ENCODE data around the gene CCNI2.

Gene CCNI2, protein sequence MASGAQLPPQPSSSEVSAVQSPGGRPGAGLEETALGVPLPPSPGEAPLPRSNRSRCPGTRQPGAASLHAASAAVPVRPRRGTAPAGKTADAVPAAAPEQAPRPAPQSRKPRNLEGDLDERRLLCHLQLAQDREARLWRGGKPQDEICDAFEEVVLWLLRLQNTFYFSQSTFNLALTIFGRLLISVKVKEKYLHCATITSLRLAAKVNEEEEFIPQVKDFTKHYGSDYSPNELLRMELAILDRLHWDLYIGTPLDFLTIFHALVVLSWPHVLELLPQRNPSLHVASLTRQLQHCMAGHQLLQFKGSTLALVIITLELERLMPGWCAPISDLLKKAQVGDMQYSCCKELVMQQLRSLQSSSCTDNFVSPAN

DNA sequence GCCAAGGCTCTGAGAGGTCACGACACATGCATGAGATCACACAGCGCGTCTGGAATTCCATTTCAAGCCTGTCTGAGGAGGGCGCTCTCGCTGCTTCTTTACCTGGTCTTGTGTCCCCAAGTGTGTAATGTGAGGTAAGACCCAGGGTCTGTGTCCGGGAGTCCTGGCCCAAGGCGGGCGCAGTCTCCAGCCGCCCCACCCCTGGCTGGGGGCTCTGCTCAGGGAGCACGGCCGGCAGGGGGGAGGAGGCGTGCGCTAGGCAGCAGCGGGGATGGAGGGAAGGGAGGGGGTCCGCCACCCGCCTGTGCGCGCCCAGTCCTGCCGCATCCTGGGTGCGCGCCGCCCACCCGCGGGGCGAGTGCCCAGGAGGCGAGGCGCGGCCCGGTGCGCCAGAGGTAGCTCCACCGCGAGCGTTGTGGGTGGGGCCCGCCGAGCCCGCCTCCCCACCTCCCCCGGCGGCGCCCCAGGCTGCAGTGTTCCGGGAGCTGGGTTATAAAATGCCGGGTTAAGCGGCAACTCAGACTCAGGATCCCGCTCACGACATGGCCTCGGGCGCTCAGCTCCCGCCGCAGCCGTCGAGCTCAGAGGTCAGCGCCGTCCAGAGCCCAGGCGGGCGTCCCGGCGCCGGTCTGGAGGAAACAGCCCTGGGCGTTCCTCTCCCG is at the start of gene CCNI2:
TSS of gene CCNI2 (plus strand) at position 473 of the 662 bp plus-strand sequence. CDS start at position 543, 70 bp downstream.
- H3K4me3 ChIP-seq (ENCODE audit: low read length): peak within 1 kb of the TSS; percentile 37
- DNase-seq (ENCODE audit: low read depth): peak; percentile 62
- TF ChIP-seq, protein P1, sequence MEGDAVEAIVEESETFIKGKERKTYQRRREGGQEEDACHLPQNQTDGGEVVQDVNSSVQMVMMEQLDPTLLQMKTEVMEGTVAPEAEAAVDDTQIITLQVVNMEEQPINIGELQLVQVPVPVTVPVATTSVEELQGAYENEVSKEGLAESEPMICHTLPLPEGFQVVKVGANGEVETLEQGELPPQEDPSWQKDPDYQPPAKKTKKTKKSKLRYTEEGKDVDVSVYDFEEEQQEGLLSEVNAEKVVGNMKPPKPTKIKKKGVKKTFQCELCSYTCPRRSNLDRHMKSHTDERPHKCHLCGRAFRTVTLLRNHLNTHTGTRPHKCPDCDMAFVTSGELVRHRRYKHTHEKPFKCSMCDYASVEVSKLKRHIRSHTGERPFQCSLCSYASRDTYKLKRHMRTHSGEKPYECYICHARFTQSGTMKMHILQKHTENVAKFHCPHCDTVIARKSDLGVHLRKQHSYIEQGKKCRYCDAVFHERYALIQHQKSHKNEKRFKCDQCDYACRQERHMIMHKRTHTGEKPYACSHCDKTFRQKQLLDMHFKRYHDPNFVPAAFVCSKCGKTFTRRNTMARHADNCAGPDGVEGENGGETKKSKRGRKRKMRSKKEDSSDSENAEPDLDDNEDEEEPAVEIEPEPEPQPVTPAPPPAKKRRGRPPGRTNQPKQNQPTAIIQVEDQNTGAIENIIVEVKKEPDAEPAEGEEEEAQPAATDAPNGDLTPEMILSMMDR (IDR thresholded peaks at IDR 0.05; ENCODE audit: insufficient read depth, low read depth, low read length, missing control alignments): peak; percentile 44

DNA sequence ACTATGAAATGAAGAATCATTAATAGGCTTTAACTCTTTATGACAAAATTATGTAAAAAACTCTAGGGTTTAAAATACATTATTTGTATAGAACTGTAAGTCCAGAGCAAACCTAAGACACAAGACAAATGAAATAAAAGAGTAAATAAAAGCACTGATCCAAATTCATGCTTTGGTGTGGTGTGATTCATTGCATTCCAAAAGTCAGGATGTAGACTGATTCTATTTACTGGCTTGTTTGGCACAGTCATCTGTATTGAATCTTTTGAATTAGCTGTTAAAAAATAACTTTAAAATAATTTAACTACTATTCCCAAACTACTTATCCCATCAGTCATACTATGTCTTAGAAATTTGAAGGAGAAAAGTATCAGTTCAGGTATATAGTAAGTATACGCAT is 42.4 kb upstream of the CCNI2 start:
- no peak overlapping the region for H3K4me3 ChIP-seq (ENCODE audit: low read length)
- TF ChIP-seq, protein P1 (IDR thresholded peaks at IDR 0.05; ENCODE audit: insufficient read depth, low read depth, low read length, missing control alignments): no peak
- DNase-seq (ENCODE audit: low read depth): peak; percentile 45

DNA sequence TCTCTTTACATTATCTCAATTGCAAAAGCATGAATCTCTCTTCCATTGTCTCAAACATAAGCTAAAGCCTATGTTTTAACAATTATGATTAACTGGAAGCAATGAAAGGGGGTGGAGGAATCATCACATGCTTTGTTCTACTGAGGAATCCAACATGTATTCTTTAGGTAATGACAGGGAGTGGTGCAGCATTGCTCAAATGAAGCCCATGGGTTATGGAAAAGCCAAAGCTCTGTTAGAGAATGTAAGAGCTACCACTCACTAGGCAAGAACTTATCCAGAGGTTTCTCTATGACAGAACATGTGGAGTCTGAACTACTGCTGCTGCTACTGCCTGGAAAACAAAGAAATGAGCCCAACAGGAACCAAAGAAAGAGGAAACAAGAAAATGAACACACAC is 38.6 kb upstream of the CCNI2 start:
- H3K4me3 ChIP-seq (ENCODE audit: low read length): no peak overlapping the region
- no peak for DNase-seq (ENCODE audit: low read depth)
- TF ChIP-seq, protein P1 (IDR thresholded peaks at IDR 0.05; ENCODE audit: insufficient read depth, low read depth, low read length, missing control alignments): no peak

DNA sequence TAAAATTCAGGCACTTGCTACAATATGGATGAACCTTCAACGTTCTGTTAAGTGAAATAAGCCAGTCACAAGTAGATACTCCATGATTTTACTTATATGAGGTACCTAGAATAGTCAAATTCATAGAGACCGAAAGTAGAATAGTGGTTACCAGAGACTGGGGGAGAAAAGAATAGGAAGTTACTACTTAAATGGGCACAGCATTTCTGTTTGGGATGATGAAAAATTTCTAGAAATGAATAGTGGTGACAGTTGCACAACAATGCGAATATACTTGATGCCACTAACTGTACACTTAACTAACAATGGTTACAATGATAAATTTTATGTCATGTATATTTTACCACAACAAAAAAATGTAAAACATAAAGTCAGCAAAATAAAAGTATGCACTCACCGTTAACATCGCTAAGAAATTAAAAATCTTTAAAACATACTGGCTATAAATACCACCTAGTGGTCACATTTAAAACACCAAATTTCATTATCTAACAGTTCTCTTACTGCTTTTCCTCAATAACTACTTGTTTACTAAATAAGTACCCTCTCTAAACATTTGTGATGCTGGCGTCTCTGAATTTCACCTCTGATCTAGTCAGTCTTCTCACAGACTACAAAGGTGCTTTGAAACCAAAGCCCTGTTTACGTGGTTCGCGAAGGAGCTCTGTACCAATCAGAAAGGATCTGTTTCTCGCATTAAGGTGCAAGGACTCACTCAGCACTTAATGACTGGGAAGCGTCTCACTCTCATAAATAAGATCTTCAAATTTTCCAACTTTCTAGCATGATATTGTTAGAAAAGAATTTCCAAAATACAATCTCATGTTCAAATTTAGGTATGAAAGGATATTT is 32.5 kb upstream of the CCNI2 start:
- TF ChIP-seq, protein P1 (IDR thresholded peaks at IDR 0.05; ENCODE audit: insufficient read depth, low read depth, low read length, missing control alignments): peak; percentile 29
- no peak overlapping the region for H3K4me3 ChIP-seq (ENCODE audit: low read length)
- DNase-seq (ENCODE audit: low read depth): peak; percentile 11

DNA sequence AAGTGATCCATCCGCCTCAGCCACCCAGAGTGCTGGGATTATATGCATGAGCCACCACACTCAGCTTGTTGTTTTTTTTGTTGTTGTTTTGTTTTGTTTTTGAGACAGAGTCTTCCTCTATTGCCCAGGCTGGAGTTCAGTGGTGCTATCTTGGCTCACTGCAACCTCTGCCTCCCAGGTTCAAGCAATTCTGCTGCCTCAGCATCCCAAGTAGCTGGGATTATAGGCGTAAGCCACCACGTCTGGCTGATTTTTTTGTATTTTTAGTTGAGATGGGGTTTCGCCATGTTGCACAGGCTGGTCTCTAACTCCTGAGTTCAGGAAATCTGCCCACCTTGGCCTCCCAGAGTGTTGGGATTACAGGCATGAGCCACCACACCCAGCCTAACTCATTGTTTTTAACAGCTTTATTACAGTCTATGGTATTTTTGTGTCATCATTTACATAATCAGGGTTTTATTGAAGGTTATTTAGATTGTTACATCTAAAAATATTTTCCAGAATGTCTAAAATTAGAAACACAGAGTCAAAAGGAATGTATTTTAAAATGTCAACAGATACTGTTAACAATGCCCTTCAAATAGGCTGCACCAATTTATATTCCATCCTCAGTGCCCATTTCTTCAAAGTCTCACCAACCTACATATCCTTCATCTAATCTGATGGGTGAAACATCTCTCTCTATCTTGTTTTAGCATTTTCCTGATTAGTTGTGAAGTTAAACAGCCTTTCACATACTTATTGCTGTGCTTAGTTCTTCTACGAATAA is 28.5 kb upstream of the CCNI2 start:
- no peak overlapping the region for H3K4me3 ChIP-seq (ENCODE audit: low read length)
- no peak for DNase-seq (ENCODE audit: low read depth)
- TF ChIP-seq, protein P1 (IDR thresholded peaks at IDR 0.05; ENCODE audit: insufficient read depth, low read depth, low read length, missing control alignments): no peak

DNA sequence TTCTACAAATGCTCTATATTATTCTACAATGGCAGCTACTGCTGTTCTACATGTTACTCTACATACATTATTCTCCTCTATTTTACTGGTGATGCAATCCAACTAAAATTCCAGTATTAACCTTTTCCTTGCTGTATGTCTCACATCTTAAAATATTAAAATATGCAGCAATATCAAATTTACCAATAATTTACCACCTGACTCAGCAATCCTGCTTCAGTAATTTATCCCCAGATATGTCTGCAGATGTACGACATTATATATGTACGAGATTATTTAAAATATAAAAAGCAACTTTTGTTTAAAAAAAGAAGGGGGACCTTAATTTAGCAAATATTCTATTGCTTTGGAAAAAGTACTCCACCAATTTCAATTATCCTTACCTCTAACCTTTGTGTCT is 21.5 kb upstream of the CCNI2 start:
- H3K4me3 ChIP-seq (ENCODE audit: low read length): no peak overlapping the region
- no peak for DNase-seq (ENCODE audit: low read depth)
- TF ChIP-seq, protein P1 (IDR thresholded peaks at IDR 0.05; ENCODE audit: insufficient read depth, low read depth, low read length, missing control alignments): no peak
